ENCODE results near the gene A2M.
A peak's percentile ranks its signal among the peaks of the same experiment; 100 is the strongest.

Gene A2M

GRCh38 chr12:9113296-9113986 lies 2.3 kb downstream of the A2M start:
- no peaks in the 10 kb centered on the region for H3K27me3 Mint-ChIP-seq
- peaks cover 17% of the 10 kb centered on the region for H3K36me3 Mint-ChIP-seq (ENCODE audit: insufficient read depth)
- peak overlapping the region; percentile 19 to 75 for H3K27ac Mint-ChIP-seq
- no peaks in the 10 kb centered on the region for H3K9me3 Mint-ChIP-seq
- DNase-seq (no peak), ATAC-seq (replicated peaks) (no peak)
- peaks cover 32 to 40% of the 10 kb centered on the region in 2 donors for H3K4me1 Mint-ChIP-seq (ENCODE audit: low read depth in 2 of 2)
- no peak overlapping the region for H3K4me3 Mint-ChIP-seq

- Mint-ChIP-seq H3K4me3 (no peak overlapping the region), H3K4me1 (ENCODE audit: low read depth in 2 of 2) (peaks cover 30 to 38% of the 10 kb centered on the region in 2 donors), H3K9me3 (no peaks in the 10 kb centered on the region), H3K36me3 (ENCODE audit: insufficient read depth) (peaks cover 26% of the 10 kb centered on the region), H3K27me3 (no peaks in the 10 kb centered on the region), H3K27ac (peak overlapping the region in 1 of 2 donors; percentile 18)
- DNase-seq (no peak), ATAC-seq (replicated peaks) (no peak)
Measured at GRCh38 chr12:9112076-9112853, 3.5 kb downstream of the A2M start.

- ATAC-seq (replicated peaks) (no peak), DNase-seq (no peak)
- no peaks in the 10 kb centered on the region for H3K27me3 Mint-ChIP-seq
- no peak overlapping the region for H3K4me3 Mint-ChIP-seq
- peaks cover 30% of the 10 kb centered on the region for H3K36me3 Mint-ChIP-seq (ENCODE audit: insufficient read depth)
- peak overlapping the region in 1 of 2 donors; percentile 44 for H3K27ac Mint-ChIP-seq
- H3K4me1 Mint-ChIP-seq (ENCODE audit: low read depth in 2 of 2) = peaks cover 25 to 35% of the 10 kb centered on the region in 2 donors
- no peaks in the 10 kb centered on the region for H3K9me3 Mint-ChIP-seq
Measured at GRCh38 chr12:9111525-9111924, 4.2 kb downstream of the A2M start.

GRCh38 chr12:9109737-9110491 lies 5.8 kb downstream of the A2M start:
- Mint-ChIP-seq H3K27ac (peak overlapping the region in 1 of 2 donors; percentile 7), H3K4me3 (no peak overlapping the region), H3K36me3 (ENCODE audit: insufficient read depth) (peaks cover 28% of the 10 kb centered on the region), H3K27me3 (no peaks in the 10 kb centered on the region), H3K4me1 (ENCODE audit: low read depth in 2 of 2) (peaks cover 13 to 22% of the 10 kb centered on the region in 2 donors), H3K9me3 (no peaks in the 10 kb centered on the region)
- no peak for DNase-seq
- no peak for ATAC-seq (replicated peaks)

- Mint-ChIP-seq H3K27ac (peak overlapping the region in 1 of 2 donors; percentile 7), H3K4me1 (ENCODE audit: low read depth in 2 of 2) (peaks cover 13 to 21% of the 10 kb centered on the region in 2 donors), H3K36me3 (ENCODE audit: insufficient read depth) (peaks cover 28% of the 10 kb centered on the region), H3K27me3 (no peaks in the 10 kb centered on the region), H3K9me3 (no peaks in the 10 kb centered on the region), H3K4me3 (no peak overlapping the region)
- ATAC-seq (replicated peaks) (no peak), DNase-seq (no peak)
Measured at GRCh38 chr12:9109213-9109522, 6.6 kb downstream of the A2M start.

GRCh38 chr12:9108504-9109212 lies 7.1 kb downstream of the A2M start:
- DNase-seq (no peak), ATAC-seq (replicated peaks) (no peak)
- Mint-ChIP-seq H3K9me3 (no peaks in the 10 kb centered on the region), H3K27ac (peak overlapping the region in 1 of 2 donors; percentile 7), H3K4me3 (no peak overlapping the region), H3K27me3 (no peaks in the 10 kb centered on the region), H3K4me1 (ENCODE audit: low read depth in 2 of 2) (peaks cover 13 to 21% of the 10 kb centered on the region in 2 donors), H3K36me3 (ENCODE audit: insufficient read depth) (peaks cover 29% of the 10 kb centered on the region)

GRCh38 chr12:9107542-9107873 lies 8.2 kb downstream of the A2M start:
- no peak for DNase-seq
- Mint-ChIP-seq H3K36me3 (ENCODE audit: insufficient read depth) (peaks cover 25% of the 10 kb centered on the region), H3K27me3 (no peaks in the 10 kb centered on the region), H3K4me1 (ENCODE audit: low read depth in 2 of 2) (peaks cover 12 to 23% of the 10 kb centered on the region in 2 donors), H3K4me3 (no peak overlapping the region), H3K27ac (no peak overlapping the region), H3K9me3 (no peaks in the 10 kb centered on the region)
- no peak for ATAC-seq (replicated peaks)

GRCh38 chr12:9106610-9107541 lies 8.8 kb downstream of the A2M start:
- no peaks in the 10 kb centered on the region for H3K27me3 Mint-ChIP-seq
- H3K4me3 Mint-ChIP-seq = no peak overlapping the region
- peaks cover 25% of the 10 kb centered on the region for H3K36me3 Mint-ChIP-seq (ENCODE audit: insufficient read depth)
- no peaks in the 10 kb centered on the region for H3K9me3 Mint-ChIP-seq
- no peak for DNase-seq
- peak overlapping the region in 1 of 2 donors; percentile 39 for H3K27ac Mint-ChIP-seq
- ATAC-seq (replicated peaks) = no peak
- H3K4me1 Mint-ChIP-seq (ENCODE audit: low read depth in 2 of 2) = peaks cover 9 to 24% of the 10 kb centered on the region in 2 donors

- Mint-ChIP-seq H3K4me1 (ENCODE audit: low read depth in 2 of 2) (peaks cover 7 to 22% of the 10 kb centered on the region in 2 donors), H3K36me3 (ENCODE audit: insufficient read depth) (peaks cover 27% of the 10 kb centered on the region)
Measured at GRCh38 chr12:9106067-9106466, 9.7 kb downstream of the A2M start.

GRCh38 chr12:9104767-9105423 lies 10.8 kb downstream of the A2M start:
- Mint-ChIP-seq H3K27ac (peak overlapping the region in 1 of 2 donors; percentile 64), H3K4me3 (no peak overlapping the region), H3K9me3 (no peaks in the 10 kb centered on the region), H3K27me3 (no peaks in the 10 kb centered on the region), H3K4me1 (ENCODE audit: low read depth in 2 of 2) (peaks cover 7 to 25% of the 10 kb centered on the region in 2 donors), H3K36me3 (ENCODE audit: insufficient read depth) (peaks cover 30% of the 10 kb centered on the region)
- ATAC-seq (replicated peaks) (no peak), DNase-seq (no peak)

More at GRCh38 chr12:9106067-9106466, 9.7 kb downstream of the A2M start:
- no peaks in the 10 kb centered on the region for H3K9me3 Mint-ChIP-seq
- no peaks in the 10 kb centered on the region for H3K27me3 Mint-ChIP-seq
- H3K4me3 Mint-ChIP-seq = no peak overlapping the region
- ATAC-seq (replicated peaks) = no peak
- no peak for DNase-seq
- peak overlapping the region in 1 of 2 donors; percentile 39 for H3K27ac Mint-ChIP-seq

GRCh38 chr12:9104087-9104486 lies 11.6 kb downstream of the A2M start:
- no peak for DNase-seq
- Mint-ChIP-seq H3K27ac (no peak overlapping the region), H3K4me1 (ENCODE audit: low read depth in 2 of 2) (peaks cover 6 to 27% of the 10 kb centered on the region in 2 donors), H3K4me3 (no peak overlapping the region), H3K27me3 (no peaks in the 10 kb centered on the region), H3K36me3 (ENCODE audit: insufficient read depth) (peaks cover 33% of the 10 kb centered on the region), H3K9me3 (no peaks in the 10 kb centered on the region)
- ATAC-seq (replicated peaks) = no peak

All from effector memory CD8-positive, alpha-beta T cell (primary cell).